Measurements from ENCODE around the gene UTY. TPM values are rescaled to one million over a fixed set of nuclear protein-coding genes. Genes with fewer than 3 reads are reported as not detected.

UTY gene
- total RNA-seq, 2 donors from 2014 or later, result 26.1 TPM; not detected in 1

DNA sequence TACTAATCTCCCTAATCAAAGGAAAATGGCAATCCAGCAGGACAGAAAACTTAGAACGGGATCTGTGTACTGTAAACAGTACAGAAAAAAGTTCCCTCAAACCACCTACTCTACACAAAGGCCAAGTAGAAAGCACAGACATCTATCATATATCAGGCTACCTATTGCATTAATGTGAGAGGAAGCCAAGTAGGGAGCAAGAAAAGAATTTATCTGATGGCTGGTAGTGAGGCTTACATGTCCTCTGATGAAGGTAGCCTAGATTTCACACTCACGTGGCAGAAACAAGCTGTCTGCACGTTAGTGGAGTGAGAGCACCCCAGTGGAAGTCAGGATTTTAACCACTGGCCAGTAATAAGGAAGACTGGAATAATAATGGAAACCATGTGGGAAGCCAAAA is 28.3 kb downstream of the UTY start:
- no peaks in the 10 kb centered on the region for H3K9me3 Mint-ChIP-seq
- H3K36me3 Mint-ChIP-seq (ENCODE audit: low read depth), result no peaks in the 10 kb centered on the region
- no peak overlapping the region for H3K4me3 Mint-ChIP-seq
- no peak overlapping the region for H3K27ac Mint-ChIP-seq
- Histone ChIP-seq H3K4me1 (ENCODE audit: control insufficient read depth, insufficient read depth, low read length) (no peaks in the 10 kb centered on the region), H3K4me3 (ENCODE audit: low read length) (no peak overlapping the region), H3K36me3 (ENCODE audit: control insufficient read depth, insufficient read depth, low read length) (peaks cover 18% of the 10 kb centered on the region), H3K9me3 (ENCODE audit: control insufficient read depth, low read length) (no peaks in the 10 kb centered on the region), H3K27ac (ENCODE audit: low read depth, low read length) (no peak overlapping the region), H3K9ac (ENCODE audit: extremely low read depth, low read length, poor library complexity, severe bottlenecking) (no peak overlapping the region), H3K27me3 (ENCODE audit: control insufficient read depth, insufficient read depth, low read length, poor library complexity, severe bottlenecking) (no peaks in the 10 kb centered on the region)
- no peaks in the 10 kb centered on the region for H3K27me3 Mint-ChIP-seq (ENCODE audit: insufficient read depth)
- H3K4me1 Mint-ChIP-seq, result no peaks in the 10 kb centered on the region
- no peak for DNase-seq
- 90 to 100% methylated on average over 1 to 2 of the region's 3 CpGs for WGBS, 2 experiments (ENCODE audit: insufficient coverage in 1 of 2, insufficient read length in 1 of 2)
- TF ChIP-seq, protein P1, sequence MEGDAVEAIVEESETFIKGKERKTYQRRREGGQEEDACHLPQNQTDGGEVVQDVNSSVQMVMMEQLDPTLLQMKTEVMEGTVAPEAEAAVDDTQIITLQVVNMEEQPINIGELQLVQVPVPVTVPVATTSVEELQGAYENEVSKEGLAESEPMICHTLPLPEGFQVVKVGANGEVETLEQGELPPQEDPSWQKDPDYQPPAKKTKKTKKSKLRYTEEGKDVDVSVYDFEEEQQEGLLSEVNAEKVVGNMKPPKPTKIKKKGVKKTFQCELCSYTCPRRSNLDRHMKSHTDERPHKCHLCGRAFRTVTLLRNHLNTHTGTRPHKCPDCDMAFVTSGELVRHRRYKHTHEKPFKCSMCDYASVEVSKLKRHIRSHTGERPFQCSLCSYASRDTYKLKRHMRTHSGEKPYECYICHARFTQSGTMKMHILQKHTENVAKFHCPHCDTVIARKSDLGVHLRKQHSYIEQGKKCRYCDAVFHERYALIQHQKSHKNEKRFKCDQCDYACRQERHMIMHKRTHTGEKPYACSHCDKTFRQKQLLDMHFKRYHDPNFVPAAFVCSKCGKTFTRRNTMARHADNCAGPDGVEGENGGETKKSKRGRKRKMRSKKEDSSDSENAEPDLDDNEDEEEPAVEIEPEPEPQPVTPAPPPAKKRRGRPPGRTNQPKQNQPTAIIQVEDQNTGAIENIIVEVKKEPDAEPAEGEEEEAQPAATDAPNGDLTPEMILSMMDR (conservative IDR thresholded peaks at IDR 0.05), result no peak

DNA sequence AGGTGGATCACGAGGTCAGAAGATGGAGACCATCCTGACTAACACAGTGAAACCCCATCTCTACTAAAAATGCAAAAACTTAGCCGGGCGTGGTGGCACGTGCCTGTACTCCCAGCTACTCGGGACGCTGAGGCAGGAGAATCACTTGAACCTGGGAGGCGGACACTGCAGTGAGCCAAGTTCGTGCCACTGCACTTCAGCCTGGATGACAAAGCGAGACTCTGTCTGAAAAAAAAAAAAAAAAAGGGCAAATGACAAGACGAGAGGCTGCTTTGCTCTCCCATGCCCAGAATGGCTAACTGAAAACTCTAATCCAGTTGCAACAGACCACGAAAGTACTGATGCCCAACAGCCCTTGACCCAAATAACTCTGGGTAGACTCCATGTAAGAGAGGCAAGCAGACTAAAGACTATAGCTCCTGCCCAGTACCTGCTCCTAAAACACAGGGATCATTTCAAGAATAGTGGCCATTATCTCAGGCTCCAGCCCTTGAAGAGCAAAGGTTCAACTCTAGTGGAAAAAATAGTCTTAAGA is 29.2 kb downstream of the UTY start:
- H3K4me3 Mint-ChIP-seq, result no peak overlapping the region
- Histone ChIP-seq H3K27ac (ENCODE audit: low read depth, low read length) (no peak overlapping the region), H3K27me3 (ENCODE audit: control insufficient read depth, insufficient read depth, low read length, poor library complexity, severe bottlenecking) (no peaks in the 10 kb centered on the region), H3K9me3 (ENCODE audit: control insufficient read depth, low read length) (no peaks in the 10 kb centered on the region), H3K4me3 (ENCODE audit: low read length) (no peak overlapping the region), H3K36me3 (ENCODE audit: control insufficient read depth, insufficient read depth, low read length) (peaks cover 21% of the 10 kb centered on the region), H3K4me1 (ENCODE audit: control insufficient read depth, insufficient read depth, low read length) (no peaks in the 10 kb centered on the region), H3K9ac (ENCODE audit: extremely low read depth, low read length, poor library complexity, severe bottlenecking) (no peak overlapping the region)
- no peaks in the 10 kb centered on the region for H3K36me3 Mint-ChIP-seq (ENCODE audit: low read depth)
- no peak overlapping the region for H3K27ac Mint-ChIP-seq
- no peaks in the 10 kb centered on the region for H3K4me1 Mint-ChIP-seq
- TF ChIP-seq, protein P1 (conservative IDR thresholded peaks at IDR 0.05), result no peak
- DNase-seq, result no peak
- 92% methylated on average over 11 of the region's 11 CpGs; no CpG with 5 or more reads in 1 of the 2 experiments for WGBS, 2 experiments (ENCODE audit: insufficient coverage in 1 of 2, insufficient read length in 1 of 2)
- no peaks in the 10 kb centered on the region for H3K27me3 Mint-ChIP-seq (ENCODE audit: insufficient read depth)
- no peaks in the 10 kb centered on the region for H3K9me3 Mint-ChIP-seq

- Mint-ChIP-seq H3K36me3 (ENCODE audit: low read depth) (no peaks in the 10 kb centered on the region), H3K27me3 (ENCODE audit: insufficient read depth) (no peaks in the 10 kb centered on the region), H3K4me1 (no peaks in the 10 kb centered on the region), H3K4me3 (no peak overlapping the region), H3K9me3 (no peaks in the 10 kb centered on the region), H3K27ac (no peak overlapping the region)
- DNase-seq, result no peak
- H3K4me3 ChIP-seq (ENCODE audit: low read length), result no peak overlapping the region
- H3K9me3 ChIP-seq (ENCODE audit: control insufficient read depth, low read length), result no peaks in the 10 kb centered on the region
- TF ChIP-seq, protein P1 (conservative IDR thresholded peaks at IDR 0.05), result no peak
- no peaks in the 10 kb centered on the region for H3K27me3 ChIP-seq (ENCODE audit: control insufficient read depth, insufficient read depth, low read length, poor library complexity, severe bottlenecking)
- H3K4me1 ChIP-seq (ENCODE audit: control insufficient read depth, insufficient read depth, low read length), result no peaks in the 10 kb centered on the region
- WGBS, 2 experiments (ENCODE audit: insufficient coverage in 1 of 2, insufficient read length in 1 of 2), result no CpG with 5 or more reads among the region's 1 CpG
- no peak overlapping the region for H3K27ac ChIP-seq (ENCODE audit: low read depth, low read length)
- H3K9ac ChIP-seq (ENCODE audit: extremely low read depth, low read length, poor library complexity, severe bottlenecking), result no peak overlapping the region
- H3K36me3 ChIP-seq (ENCODE audit: control insufficient read depth, insufficient read depth, low read length), result peaks cover 48% of the 10 kb centered on the region
Measured at GRCh38 chrY:13445566-13445965, 34.3 kb downstream of the UTY start.

All from endodermal cell (in vitro differentiated cells).